Neutrophil (primary cell): Measurements from ENCODE around the gene ADAMTS2.

Source experiments
- H3K27ac ChIP-seq: fragments of 200-600 bp; sonication (generic); 2 replicates; pipeline ENCODE4 v1.5.1; 2016; ENCODE audit warnings: mild to moderate bottlenecking, moderate library complexity
- H3K27me3 ChIP-seq: fragments of 200-600 bp; sonication (generic); 2 replicates; pipeline ENCODE4 v1.6.0; 2016; ENCODE audit warnings: mild to moderate bottlenecking
- H3K36me3 ChIP-seq: fragments of 200-600 bp; sonication (generic); 2 replicates; pipeline ENCODE4 v1.5.1; 2017
- H3K4me1 ChIP-seq, 2 experiments: fragments of 200-600 bp in 1 of 2; sonication (generic) in 1 of 2; 1 replicate in 1 of 2; 2 replicates in 1 of 2; pipeline versions ENCODE4 v1.5.1 to v1.6.1; 2013 to 2016; ENCODE audit warnings: low read depth in 1 of 2, low read length in 1 of 2, mild to moderate bottlenecking in 1 of 2, moderate library complexity in 1 of 2; ENCODE audit not compliant: control insufficient read depth in 1 of 2, insufficient read depth in 1 of 2
- H3K4me3 ChIP-seq, 2 experiments: fragments of 200-600 bp in 1 of 2; sonication (generic) in 1 of 2; 1 replicate in 1 of 2; 2 replicates in 1 of 2; pipeline ENCODE4 v1.5.1; 2013 to 2016; ENCODE audit warnings: low read depth in 1 of 2, low read length in 1 of 2, mild to moderate bottlenecking in 1 of 2, moderate library complexity in 1 of 2
- H3K9me3 ChIP-seq: fragments of 200-600 bp; sonication (generic); 2 replicates; pipeline ENCODE4 v1.5.1; 2016
- TF ChIP-seq, protein P1 (sequence below): fragments of 200-600 bp; sonication (generic); IDR thresholded peaks from 2 replicates; pipeline ENCODE4 v1.5.1; 2016; ENCODE audit warnings: antibody characterized with exemption

Gene ADAMTS2

DNA sequence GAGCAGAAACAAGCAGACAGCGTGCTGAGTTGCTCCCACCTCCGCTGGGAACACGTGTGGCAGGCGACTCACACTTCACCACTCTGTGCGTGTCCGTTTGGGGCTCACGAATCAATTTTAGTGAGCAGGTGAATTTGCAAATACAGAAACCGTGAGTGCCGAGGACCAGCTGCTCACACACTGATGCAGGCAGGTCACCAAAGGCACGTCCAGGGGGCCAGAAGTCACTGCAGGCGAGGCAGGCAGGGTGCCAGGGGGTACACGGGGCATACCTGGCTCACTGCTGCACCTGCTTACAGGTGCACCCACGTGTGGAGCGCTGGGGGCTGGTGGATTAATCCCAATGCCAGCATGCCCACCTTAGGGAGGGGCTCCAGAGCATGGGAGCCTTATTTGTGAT lies 216.3 kb downstream of the ADAMTS2 start:
- H3K36me3 ChIP-seq = no peaks in the 10 kb centered on the region
- H3K4me3 ChIP-seq = no peak overlapping the region
- H3K9me3 ChIP-seq = peaks cover 10% of the 10 kb centered on the region
- no peak overlapping the region for H3K27ac ChIP-seq
- TF ChIP-seq, protein P1, sequence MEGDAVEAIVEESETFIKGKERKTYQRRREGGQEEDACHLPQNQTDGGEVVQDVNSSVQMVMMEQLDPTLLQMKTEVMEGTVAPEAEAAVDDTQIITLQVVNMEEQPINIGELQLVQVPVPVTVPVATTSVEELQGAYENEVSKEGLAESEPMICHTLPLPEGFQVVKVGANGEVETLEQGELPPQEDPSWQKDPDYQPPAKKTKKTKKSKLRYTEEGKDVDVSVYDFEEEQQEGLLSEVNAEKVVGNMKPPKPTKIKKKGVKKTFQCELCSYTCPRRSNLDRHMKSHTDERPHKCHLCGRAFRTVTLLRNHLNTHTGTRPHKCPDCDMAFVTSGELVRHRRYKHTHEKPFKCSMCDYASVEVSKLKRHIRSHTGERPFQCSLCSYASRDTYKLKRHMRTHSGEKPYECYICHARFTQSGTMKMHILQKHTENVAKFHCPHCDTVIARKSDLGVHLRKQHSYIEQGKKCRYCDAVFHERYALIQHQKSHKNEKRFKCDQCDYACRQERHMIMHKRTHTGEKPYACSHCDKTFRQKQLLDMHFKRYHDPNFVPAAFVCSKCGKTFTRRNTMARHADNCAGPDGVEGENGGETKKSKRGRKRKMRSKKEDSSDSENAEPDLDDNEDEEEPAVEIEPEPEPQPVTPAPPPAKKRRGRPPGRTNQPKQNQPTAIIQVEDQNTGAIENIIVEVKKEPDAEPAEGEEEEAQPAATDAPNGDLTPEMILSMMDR = no peak
- H3K27me3 ChIP-seq = no peaks in the 10 kb centered on the region
- no peaks in the 10 kb centered on the region for H3K4me1 ChIP-seq

DNA sequence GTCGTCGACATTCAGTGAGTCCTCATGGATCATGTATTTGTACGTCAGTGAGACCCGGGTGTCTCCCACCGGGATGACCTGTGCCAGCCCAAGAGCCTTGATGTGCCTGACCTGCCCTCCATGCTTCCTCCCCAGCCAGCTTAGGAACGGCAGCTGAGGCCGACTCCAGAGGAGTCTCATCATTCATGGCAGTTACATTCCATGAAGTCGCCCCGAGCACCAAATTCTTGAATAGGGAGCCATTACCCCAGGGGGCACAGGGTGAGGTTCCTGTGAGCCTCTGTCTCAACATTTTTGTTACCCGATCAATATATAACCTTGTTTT lies 217.3 kb downstream of the ADAMTS2 start:
- Histone ChIP-seq H3K4me1 (no peaks in the 10 kb centered on the region), H3K27ac (no peak overlapping the region), H3K4me3 (no peak overlapping the region), H3K27me3 (no peaks in the 10 kb centered on the region), H3K9me3 (peaks cover 10% of the 10 kb centered on the region), H3K36me3 (no peaks in the 10 kb centered on the region)
- TF ChIP-seq, protein P1 = no peak

- TF ChIP-seq, protein P1 = no peak
- H3K27me3 ChIP-seq = no peaks in the 10 kb centered on the region
- no peak overlapping the region for H3K27ac ChIP-seq
- peaks cover 16% of the 10 kb centered on the region for H3K9me3 ChIP-seq
- H3K4me1 ChIP-seq = no peaks in the 10 kb centered on the region
- H3K4me3 ChIP-seq = no peak overlapping the region
- H3K36me3 ChIP-seq = no peaks in the 10 kb centered on the region
These were observed 217.9 kb downstream of the ADAMTS2 start for GRCh38 chr5:179127136-179128040.

DNA sequence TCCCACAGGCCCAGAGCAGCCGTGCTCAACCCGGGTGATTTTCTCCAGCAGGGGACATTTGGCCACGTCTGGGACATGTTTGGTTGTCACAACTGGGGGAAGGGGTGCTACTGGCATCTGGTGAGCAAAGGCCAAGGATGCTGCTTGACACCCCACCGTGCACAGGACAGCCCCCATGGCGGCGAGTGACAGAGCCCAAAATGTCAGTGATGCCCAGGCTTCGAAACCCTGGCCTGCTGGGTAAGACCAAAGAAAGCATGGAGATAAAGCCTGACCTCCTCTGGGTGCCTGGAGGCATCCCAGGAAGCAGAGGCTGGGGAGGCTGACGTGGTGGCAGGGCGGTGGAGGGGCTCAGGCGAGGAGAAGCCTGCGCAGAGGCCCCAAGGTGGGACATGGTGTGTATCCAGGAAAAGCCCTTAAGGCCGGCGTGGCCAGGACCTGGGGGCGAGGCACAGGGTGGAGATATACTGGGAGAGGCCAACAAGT lies 218.7 kb downstream of the ADAMTS2 start:
- no peak overlapping the region for H3K27ac ChIP-seq
- no peaks in the 10 kb centered on the region for H3K36me3 ChIP-seq
- H3K4me3 ChIP-seq = no peak overlapping the region
- TF ChIP-seq, protein P1 = no peak
- peaks cover 17% of the 10 kb centered on the region for H3K9me3 ChIP-seq
- no peaks in the 10 kb centered on the region for H3K4me1 ChIP-seq
- H3K27me3 ChIP-seq = no peaks in the 10 kb centered on the region

GRCh38 chr5:179125789-179126505 lies 219.3 kb downstream of the ADAMTS2 start:
- Histone ChIP-seq H3K4me3 (no peak overlapping the region), H3K27me3 (no peaks in the 10 kb centered on the region), H3K27ac (no peak overlapping the region), H3K4me1 (no peaks in the 10 kb centered on the region), H3K9me3 (peaks cover 17% of the 10 kb centered on the region), H3K36me3 (no peaks in the 10 kb centered on the region)
- TF ChIP-seq, protein P1 = no peak
